ENCODE measurements around the gene PHETA1. TPM values are rescaled to one million over a fixed set of nuclear protein-coding genes. Genes with fewer than 3 reads are reported as not detected.

The PHETA1 gene
- polyA plus RNA-seq, 1 experiment: 3.5 TPM

DNA sequence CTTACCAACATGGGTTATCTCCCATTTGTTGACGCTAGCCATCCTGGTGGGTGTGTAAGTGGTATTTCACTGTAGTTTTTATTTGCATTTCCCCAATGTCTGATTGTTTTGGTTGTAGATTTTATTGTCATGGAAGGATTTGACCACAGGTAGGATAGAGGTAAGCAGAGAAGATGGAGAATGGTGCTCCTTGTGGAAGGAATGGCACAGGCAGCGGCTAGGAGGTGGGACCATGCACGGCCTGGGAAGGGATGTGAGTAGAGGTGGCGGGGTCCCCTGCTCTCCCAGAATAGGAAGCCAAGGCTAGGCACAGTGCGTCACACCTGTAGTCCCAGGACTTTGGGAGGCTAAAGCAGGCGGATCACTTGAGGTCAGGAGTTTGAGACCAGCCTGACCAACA lies 41.4 kb downstream of the PHETA1 start:
- Histone ChIP-seq H3K4me3 (ENCODE audit: low read depth, low read length) (no peak overlapping the region), H3K9me3 (ENCODE audit: control insufficient read depth, insufficient read depth, low read length) (no peaks in the 10 kb centered on the region), H3K27ac (ENCODE audit: low read depth, low read length) (no peak overlapping the region), H3K27me3 (ENCODE audit: control insufficient read depth, insufficient read depth, low read length) (peaks cover 4% of the 10 kb centered on the region)
- TF ChIP-seq, protein P1, sequence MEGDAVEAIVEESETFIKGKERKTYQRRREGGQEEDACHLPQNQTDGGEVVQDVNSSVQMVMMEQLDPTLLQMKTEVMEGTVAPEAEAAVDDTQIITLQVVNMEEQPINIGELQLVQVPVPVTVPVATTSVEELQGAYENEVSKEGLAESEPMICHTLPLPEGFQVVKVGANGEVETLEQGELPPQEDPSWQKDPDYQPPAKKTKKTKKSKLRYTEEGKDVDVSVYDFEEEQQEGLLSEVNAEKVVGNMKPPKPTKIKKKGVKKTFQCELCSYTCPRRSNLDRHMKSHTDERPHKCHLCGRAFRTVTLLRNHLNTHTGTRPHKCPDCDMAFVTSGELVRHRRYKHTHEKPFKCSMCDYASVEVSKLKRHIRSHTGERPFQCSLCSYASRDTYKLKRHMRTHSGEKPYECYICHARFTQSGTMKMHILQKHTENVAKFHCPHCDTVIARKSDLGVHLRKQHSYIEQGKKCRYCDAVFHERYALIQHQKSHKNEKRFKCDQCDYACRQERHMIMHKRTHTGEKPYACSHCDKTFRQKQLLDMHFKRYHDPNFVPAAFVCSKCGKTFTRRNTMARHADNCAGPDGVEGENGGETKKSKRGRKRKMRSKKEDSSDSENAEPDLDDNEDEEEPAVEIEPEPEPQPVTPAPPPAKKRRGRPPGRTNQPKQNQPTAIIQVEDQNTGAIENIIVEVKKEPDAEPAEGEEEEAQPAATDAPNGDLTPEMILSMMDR (IDR thresholded peaks at IDR 0.05; ENCODE audit: low read depth, low read length): no peak
- ChIA-PET CTCF (no interaction called here), POLR2A (no interaction called here)
- DNase-seq (ENCODE audit: low read depth, low spot score): no peak

DNA sequence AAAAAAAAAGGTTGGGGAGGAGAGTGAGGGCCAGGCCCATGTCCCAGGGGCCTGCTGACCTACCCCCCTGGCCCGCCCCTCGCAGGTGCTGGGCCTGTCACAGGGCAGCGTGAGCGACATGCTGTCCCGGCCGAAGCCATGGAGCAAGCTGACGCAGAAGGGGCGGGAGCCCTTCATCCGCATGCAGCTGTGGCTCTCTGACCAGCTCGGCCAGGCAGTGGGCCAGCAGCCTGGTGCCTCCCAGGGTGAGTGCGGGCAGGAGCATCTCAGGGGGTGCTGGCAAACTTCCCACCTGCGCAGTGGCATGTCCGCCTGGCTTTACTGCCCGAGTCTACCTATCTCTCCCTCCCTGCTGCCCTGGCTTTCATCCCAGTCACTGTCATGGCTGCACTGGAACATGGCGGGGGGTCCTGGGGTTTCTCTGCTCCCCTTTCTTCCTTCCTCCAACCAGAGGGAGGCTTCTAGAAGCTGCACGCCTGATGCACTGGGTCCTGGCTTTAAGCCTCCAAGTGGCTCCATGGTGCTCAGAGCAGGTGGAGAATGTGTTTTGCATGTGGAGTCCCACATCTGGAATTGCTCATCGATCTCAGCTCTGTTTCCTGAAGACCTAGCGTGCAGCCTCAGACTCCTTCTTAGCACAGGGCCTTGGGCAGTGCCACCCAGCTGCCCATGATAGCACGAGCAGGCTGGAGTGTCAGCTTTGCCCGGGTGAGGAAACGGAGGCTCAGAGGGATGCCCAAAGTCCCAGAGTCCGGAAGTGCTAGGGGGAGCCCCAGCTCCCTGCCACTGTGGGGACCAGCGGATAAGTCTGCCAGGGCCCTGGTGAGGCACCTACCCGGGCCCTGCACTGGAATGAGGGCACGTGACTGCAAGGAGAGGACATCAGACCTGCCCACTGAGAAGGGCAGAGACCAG lies 46.3 kb downstream of the PHETA1 start:
- Histone ChIP-seq H3K27me3 (ENCODE audit: control insufficient read depth, insufficient read depth, low read length) (no peaks in the 10 kb centered on the region), H3K27ac (ENCODE audit: low read depth, low read length) (no peak overlapping the region), H3K9me3 (ENCODE audit: control insufficient read depth, insufficient read depth, low read length) (no peaks in the 10 kb centered on the region), H3K4me3 (ENCODE audit: low read depth, low read length) (no peak overlapping the region)
- DNase-seq (ENCODE audit: low read depth, low spot score): no peak
- TF ChIP-seq, protein P1 (IDR thresholded peaks at IDR 0.05; ENCODE audit: low read depth, low read length): no peak
- POLR2A ChIA-PET: no interaction called here
- CTCF ChIA-PET: interaction anchor here (1.5 to 1.7 kb wide), 2 partner anchors 7 to 24 kb away, joined by 3 read pairs; no protein-coding TSS in a partner anchor

DNA sequence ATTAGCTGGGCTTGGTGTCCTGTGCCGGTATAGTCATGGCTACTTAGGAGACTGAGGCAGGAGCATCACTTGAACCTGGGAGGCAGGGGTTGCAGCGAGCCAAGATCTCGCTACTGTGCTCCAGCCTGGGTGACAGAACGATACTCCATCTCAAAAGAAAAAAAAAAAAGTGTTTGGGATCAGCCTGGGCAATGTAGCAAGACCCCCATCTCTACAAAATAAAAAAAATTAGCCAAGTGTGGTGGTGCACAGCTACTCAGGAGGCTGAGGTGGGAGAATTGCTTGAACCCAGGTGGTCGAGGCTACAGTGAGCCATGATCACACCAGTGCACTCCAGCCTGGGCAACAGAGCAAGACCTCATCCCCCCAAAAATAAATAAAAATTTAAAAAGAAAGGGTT lies 47.6 kb downstream of the PHETA1 start:
- H3K27ac ChIP-seq (ENCODE audit: low read depth, low read length): no peak overlapping the region
- ChIA-PET POLR2A (no interaction called here), CTCF (no interaction called here)
- H3K4me3 ChIP-seq (ENCODE audit: low read depth, low read length): no peak overlapping the region
- H3K27me3 ChIP-seq (ENCODE audit: control insufficient read depth, insufficient read depth, low read length): peaks cover 2% of the 10 kb centered on the region
- TF ChIP-seq, protein P1 (IDR thresholded peaks at IDR 0.05; ENCODE audit: low read depth, low read length): no peak
- H3K9me3 ChIP-seq (ENCODE audit: control insufficient read depth, insufficient read depth, low read length): no peaks in the 10 kb centered on the region
- no peak for DNase-seq (ENCODE audit: low read depth, low spot score)

DNA sequence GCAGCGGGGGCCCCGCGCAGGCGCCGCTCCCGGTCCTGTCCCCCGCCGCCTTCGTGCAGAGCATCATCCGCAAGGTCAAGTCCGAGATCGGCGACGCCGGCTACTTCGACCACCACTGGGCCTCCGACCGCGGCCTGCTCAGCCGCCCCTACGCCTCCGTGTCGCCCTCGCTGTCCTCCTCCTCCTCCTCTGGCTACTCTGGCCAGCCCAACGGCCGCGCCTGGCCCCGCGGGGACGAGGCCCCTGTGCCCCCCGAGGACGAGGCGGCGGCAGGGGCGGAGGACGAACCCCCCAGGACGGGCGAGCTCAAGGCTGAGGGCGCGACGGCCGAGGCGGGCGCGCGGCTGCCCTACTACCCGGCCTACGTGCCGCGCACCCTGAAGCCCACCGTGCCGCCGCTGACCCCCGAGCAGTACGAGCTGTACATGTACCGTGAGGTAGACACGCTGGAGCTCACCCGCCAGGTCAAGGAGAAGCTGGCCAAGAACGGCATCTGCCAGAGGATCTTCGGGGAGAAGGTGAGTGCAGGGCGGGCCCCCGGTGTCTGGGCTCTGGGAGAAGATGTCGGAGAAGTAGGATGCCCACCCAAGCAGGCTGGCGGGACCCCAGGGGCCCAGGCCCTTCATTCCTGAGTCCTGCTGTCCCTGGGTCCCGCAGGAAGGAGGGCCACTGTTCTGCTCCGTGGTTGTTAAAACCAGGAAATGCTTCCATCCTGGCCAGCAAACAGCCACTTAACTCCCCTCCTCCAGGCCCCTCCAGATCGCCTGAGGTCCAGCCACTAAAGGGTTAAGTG lies 48.4 kb downstream of the PHETA1 start:
- H3K27me3 ChIP-seq (ENCODE audit: control insufficient read depth, insufficient read depth, low read length): peaks cover 2% of the 10 kb centered on the region
- TF ChIP-seq, protein P1 (IDR thresholded peaks at IDR 0.05; ENCODE audit: low read depth, low read length): no peak
- no peak overlapping the region for H3K4me3 ChIP-seq (ENCODE audit: low read depth, low read length)
- POLR2A ChIA-PET: no interaction called here
- CTCF ChIA-PET: no interaction called here
- H3K9me3 ChIP-seq (ENCODE audit: control insufficient read depth, insufficient read depth, low read length): no peaks in the 10 kb centered on the region
- no peak for DNase-seq (ENCODE audit: low read depth, low spot score)
- H3K27ac ChIP-seq (ENCODE audit: low read depth, low read length): no peak overlapping the region

Measured in AG04450 (cell line).